NCI-H2227 treated with DMSO at 0.1 percent for 48 hours (cell line): ENCODE measurements around the gene PRPF40A.

Experiments used
- DNase-seq: peaks from one replicate; lab custom pipeline; 2025; lab: John Stamatoyannopoulos, UW

PRPF40A gene

GRCh38 chr2:152651834-152652233, 65.4 kb downstream of the PRPF40A start:
- DNase-seq: no peak

DNA sequence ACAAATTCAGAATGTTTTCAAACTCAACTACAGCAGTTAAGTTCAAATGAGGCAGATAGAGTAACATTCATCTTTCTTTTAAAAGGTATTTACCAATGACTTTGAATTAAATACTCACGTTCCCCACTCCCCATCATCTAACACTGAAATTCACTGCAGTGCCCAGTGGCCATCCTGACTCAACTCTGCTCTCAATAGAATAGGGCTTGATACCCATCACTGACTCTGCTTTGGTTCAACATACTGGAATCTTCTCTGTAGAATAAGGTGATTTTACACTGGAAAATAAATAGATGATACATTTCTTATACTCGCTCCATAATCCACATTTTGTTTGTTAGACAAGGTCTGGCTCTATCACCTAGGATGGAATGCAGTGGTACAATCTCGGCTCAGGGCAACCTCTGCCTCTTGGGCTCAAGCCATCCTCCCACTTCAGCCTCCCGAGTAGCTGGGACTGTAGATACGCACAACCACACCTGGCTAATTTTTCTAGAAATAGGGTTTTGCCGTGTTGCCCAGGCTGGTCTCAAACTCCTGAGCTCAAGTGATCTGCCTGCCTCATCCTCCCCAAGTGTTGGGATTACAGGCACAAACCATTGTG, 66.4 kb downstream of the PRPF40A start:
- no peak for DNase-seq

GRCh38 chr2:152649997-152650396, 67.3 kb downstream of the PRPF40A start:
- no peak for DNase-seq

- DNase-seq: peak; percentile 9
Measured at GRCh38 chr2:152648336-152648735, 68.9 kb downstream of the PRPF40A start.

- no peak for DNase-seq
Measured at GRCh38 chr2:152647552-152647951, 69.7 kb downstream of the PRPF40A start.

DNA sequence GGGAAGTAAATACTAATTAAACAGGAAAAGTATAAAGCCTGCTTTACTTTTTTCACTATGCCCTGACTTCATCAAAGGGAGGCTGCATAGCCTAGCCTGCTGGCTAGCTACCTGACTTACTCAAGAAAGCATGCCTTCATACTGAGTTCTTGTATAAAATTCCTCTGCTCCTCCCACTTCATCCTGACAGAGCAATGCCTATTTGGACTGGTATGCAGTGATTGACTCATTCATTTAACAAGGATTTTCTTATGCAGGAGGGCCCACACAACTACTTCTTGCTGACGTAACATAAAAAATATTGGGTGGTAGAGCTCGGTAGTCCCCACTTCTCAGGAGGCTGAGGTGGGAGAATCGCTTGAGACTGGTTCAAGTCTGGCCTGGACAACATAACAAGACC, 70.5 kb downstream of the PRPF40A start:
- no peak for DNase-seq

GRCh38 chr2:152646264-152646663, 71.0 kb downstream of the PRPF40A start:
- DNase-seq: no peak

DNA sequence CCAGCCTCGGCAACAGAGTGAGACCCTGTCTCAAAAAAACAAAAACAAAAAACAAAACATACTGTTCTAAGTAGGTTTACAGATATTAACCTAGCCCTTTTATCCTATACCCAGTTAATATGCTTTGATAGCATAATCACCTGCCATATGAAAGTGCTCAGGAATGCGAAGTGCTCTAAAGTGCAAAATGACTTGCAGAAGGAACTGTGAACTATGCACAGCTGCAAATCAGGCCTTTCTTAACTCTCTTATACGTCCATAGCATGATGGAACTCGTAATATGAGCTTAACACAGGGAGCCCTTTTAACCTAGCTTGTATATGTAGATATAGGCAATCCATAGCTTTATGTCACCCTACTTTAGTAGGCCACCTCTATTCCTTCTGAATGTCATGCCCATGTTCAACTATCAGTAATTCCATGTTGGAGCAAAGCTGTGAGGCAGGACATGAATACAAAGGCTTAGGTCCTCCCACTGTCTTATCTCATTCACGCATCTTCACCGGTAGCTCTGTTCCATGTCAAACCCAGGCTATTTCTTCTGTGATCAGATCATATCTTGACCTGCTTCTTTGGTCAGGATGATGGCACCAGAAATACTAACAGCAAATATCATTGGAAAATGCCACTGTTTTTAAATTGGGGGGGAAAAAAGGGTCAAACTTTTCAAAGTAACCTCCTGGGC, 72.9 kb downstream of the PRPF40A start:
- DNase-seq: no peak

DNA sequence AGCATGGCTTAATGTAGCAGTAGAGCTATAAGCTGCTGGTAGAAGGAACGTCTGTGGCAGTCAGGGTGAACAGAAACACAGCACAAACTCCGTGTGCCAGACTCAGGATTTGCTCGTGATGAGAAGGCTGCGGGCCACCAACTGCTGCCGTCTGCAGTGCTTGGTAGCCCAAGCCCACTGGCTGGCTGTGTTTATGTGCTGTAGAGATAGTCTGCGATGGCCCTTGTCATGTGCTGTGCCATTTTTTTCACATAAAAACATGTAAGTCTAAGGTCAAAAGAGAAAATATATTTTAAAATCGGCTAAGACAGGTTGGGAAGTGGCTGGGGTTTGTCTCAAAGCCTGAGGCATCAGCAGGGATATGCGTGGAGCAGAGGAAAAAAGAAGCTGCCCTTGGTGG, 78.7 kb downstream of the PRPF40A start:
- no peak for DNase-seq

GRCh38 chr2:152638056-152638455, 79.2 kb downstream of the PRPF40A start:
- DNase-seq: no peak

DNA sequence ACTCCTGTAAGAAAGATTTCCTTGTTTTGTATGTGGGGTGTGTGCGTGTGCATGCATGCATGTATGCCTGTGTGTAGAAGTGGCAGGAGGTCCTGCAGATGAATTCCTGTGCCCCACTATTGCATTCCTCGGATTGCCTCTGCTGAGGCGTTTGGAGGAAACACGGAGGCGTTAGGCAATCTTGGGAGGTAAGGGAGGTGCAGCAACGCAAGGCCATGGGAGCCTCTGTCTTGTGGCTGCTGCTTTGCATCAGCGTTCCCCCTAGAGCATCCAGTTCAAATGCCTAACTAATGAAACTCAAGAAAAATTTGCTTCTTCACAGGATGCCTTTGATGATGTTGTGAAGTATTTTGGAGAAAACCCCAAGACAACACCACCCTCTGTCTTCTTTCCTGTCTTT, 80.0 kb downstream of the PRPF40A start:
- no peak for DNase-seq

GRCh38 chr2:152635635-152636298, 81.5 kb downstream of the PRPF40A start:
- DNase-seq: peak; percentile 70

DNA sequence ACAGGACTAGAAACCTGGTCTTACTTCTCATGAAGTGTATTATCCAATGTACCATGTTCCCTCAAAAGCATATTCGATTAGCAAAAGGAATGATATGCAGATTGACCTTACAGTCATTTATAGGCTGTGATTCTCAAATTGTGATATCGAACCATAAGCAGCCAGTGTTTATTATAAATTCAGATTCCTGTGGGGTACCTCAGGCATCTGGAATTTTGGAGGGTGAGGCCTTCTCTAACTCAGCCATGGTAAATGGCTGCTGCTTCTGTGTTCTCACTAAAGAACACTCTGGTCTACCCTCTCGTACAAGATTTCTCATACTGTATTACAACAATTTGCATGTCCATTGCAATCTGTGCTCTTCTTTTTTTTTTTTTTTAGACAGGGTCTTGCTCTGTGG, 84.5 kb downstream of the PRPF40A start:
- DNase-seq: no peak

DNA sequence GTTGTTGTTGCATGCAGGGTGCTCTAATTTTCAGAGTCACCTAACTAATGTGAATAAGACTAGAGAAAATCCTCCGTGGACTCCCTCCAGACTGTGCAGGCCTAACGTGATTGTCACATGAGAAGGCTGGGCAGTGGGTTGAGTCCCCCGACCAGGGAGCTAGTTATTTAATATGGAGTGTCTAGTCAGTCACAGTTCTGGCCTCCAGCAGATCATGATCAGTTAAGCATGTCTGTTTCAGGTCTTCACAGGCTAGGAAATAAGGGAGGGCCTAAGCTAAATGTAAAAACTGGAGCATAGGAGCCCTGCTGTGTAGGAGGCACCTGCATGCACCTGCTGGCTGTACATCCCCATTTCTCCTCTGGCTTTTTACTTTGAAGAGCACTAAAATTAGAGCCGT, 86.8 kb downstream of the PRPF40A start:
- DNase-seq: no peak

DNA sequence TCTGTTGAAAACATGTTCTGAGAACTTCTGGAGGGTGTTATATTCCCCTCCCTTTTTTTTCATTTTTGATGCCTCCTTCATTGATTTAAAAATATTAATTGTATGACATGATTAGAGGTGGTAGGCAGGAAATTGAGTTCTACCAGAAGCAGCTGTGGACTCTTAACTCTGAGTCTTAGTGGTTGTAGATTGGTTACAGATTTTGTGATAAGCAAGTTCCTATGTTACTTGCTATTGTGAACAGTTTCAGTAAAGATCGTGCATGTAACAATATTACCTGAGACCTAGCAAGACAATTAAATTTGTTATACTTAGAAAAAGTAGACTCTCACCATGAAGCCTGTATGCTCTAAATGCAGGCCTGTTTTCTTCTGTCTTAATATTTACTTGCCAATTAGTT, 88.1 kb downstream of the PRPF40A start:
- no peak for DNase-seq

DNA sequence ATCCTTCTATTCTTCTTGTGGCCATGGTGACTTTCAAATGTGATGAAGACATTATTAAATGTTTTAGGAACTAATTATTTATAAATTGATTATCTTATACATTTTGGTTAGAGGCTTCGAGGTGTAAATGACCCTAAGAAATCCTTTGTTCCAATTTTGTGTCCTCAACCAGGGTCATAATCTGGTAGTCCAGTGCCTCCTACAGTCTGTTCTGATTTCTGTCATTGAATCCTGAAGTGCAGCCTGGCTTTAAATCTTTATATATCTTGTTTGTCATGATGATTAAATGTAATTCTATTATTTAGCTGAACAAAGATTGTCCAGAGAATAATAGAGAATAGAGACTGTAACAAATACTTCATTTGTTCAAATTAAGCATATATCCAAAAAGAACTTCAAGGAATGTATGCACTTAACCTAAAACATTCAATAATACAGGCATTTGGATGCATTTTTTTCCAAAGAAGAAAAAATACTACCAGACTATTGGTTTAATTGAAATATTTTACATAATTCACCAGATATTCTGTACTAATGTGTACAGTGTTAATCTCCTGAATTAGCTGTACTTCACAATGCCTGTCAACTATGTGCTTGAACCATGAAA, 89.8 kb downstream of the PRPF40A start:
- no peak for DNase-seq

GRCh38 chr2:152626911-152627339, 90.3 kb downstream of the PRPF40A start:
- no peak for DNase-seq

- DNase-seq: no peak
Measured at GRCh38 chr2:152624805-152625204, 92.5 kb downstream of the PRPF40A start.

- DNase-seq: no peak
Measured at GRCh38 chr2:152623775-152624174, 93.5 kb downstream of the PRPF40A start.

- DNase-seq: no peak
Measured at GRCh38 chr2:152623076-152623740, 94.1 kb downstream of the PRPF40A start.

DNA sequence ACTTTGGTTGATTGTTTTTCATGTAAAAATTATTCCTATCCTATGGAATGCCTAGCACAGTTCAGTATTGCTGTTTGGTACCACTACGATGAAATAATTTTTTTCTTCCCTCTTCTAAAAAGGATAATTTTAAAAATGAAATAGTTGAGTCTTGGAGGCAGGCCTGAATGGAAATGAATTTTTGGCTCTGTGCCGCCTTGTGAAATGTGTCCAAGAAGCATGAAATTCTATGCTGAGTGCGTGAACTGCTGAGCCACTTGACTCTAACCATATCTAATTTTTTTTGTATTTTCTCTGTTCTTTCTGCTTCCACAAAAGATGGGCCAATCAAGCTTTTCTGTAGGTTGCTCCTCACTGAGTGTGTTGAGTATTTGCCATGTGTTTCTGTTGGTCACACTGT, 95.0 kb downstream of the PRPF40A start:
- DNase-seq: no peak

GRCh38 chr2:152620985-152621384, 96.3 kb downstream of the PRPF40A start:
- DNase-seq: no peak
